ENCODE results near the gene RNF13. TPM values are rescaled to one million over a fixed set of nuclear protein-coding genes. Genes with fewer than 3 reads are reported as not detected.

The RNF13 gene
- total RNA-seq, 2 experiments from 2014 or later = 39.1 to 44.1 TPM

GRCh38 chr3:149894205-149894604, 81.2 kb downstream of the RNF13 start:
- H3K4me3 Mint-ChIP-seq = no peak overlapping the region
- H3K4me1 ChIP-seq (ENCODE audit: insufficient read depth, low read length) = no peaks in the 10 kb centered on the region
- ATAC-seq (ENCODE audit: poor library complexity) (no peak), DNase-seq (no peak)
- TF ChIP-seq CTCF (IDR thresholded peaks at IDR 0.05) = no peak
- peaks cover 16% of the 10 kb centered on the region for H3K4me1 Mint-ChIP-seq (ENCODE audit: low read depth)
- ChIA-PET CTCF (no interaction called here), POLR2A (no interaction called here)
- H3K36me3 ChIP-seq (ENCODE audit: insufficient read depth, low read length) = peaks cover 20% of the 10 kb centered on the region
- H3K4me3 ChIP-seq (ENCODE audit: low read length) = no peak overlapping the region
- no peaks in the 10 kb centered on the region for H3K27me3 Mint-ChIP-seq
- no peak overlapping the region for H3K27ac ChIP-seq (ENCODE audit: low read depth in 1 of 2, low read length in 2 of 2)
- H3K9me3 Mint-ChIP-seq = no peaks in the 10 kb centered on the region
- H3K27me3 ChIP-seq (ENCODE audit: control insufficient read depth in 1 of 2, insufficient read depth in 2 of 2, low read length in 2 of 2) = no peaks in the 10 kb centered on the region
- no peaks in the 10 kb centered on the region for H3K9me3 ChIP-seq (ENCODE audit: control insufficient read depth in 1 of 2, insufficient read depth in 1 of 2, low read length in 2 of 2)
- H3K36me3 Mint-ChIP-seq (ENCODE audit: low read depth) = peaks cover 62% of the 10 kb centered on the region
- intact Hi-C loops (cut with DNase I, micrococcal nuclease) = no loop called here
- no peak overlapping the region for H3K27ac Mint-ChIP-seq

DNA sequence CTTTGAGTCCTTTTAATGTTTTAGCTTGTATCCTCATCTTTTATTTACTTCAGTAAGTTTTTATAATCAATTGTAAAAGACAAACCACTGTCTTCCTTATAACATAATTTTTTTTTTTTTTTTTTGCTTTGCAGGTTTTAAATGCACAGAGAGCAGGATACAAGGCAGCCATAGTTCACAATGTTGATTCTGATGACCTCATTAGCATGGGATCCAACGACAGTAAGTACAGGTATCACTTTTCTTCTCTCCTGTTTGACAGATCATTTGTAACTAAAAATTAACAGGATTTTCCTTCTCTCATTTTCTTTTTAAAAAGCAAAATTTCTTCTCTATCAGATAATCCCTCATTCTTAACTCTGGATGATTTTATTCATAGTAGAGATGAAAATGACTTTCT, 82.3 kb downstream of the RNF13 start:
- no peaks in the 10 kb centered on the region for H3K9me3 ChIP-seq (ENCODE audit: control insufficient read depth in 1 of 2, insufficient read depth in 1 of 2, low read length in 2 of 2)
- intact Hi-C loops (cut with DNase I, micrococcal nuclease) = no loop called here
- TF ChIP-seq CTCF (IDR thresholded peaks at IDR 0.05) = no peak
- H3K4me1 Mint-ChIP-seq (ENCODE audit: low read depth) = peaks cover 14% of the 10 kb centered on the region
- peaks cover 20% of the 10 kb centered on the region for H3K36me3 ChIP-seq (ENCODE audit: insufficient read depth, low read length)
- no peaks in the 10 kb centered on the region for H3K9me3 Mint-ChIP-seq
- ATAC-seq (ENCODE audit: poor library complexity) (no peak), DNase-seq (no peak)
- ChIA-PET POLR2A (no interaction called here), CTCF (interaction anchor here (1.5 kb wide), 1 partner anchor 9 kb away, joined by 4 read pairs; no protein-coding TSS in a partner anchor)
- no peak overlapping the region for H3K27ac Mint-ChIP-seq
- H3K36me3 Mint-ChIP-seq (ENCODE audit: low read depth) = peaks cover 62% of the 10 kb centered on the region
- no peaks in the 10 kb centered on the region for H3K27me3 ChIP-seq (ENCODE audit: control insufficient read depth in 1 of 2, insufficient read depth in 2 of 2, low read length in 2 of 2)
- H3K4me1 ChIP-seq (ENCODE audit: insufficient read depth, low read length) = no peaks in the 10 kb centered on the region
- no peak overlapping the region for H3K4me3 ChIP-seq (ENCODE audit: low read length)
- no peaks in the 10 kb centered on the region for H3K27me3 Mint-ChIP-seq
- H3K4me3 Mint-ChIP-seq = no peak overlapping the region
- no peak overlapping the region for H3K27ac ChIP-seq (ENCODE audit: low read depth in 1 of 2, low read length in 2 of 2)

DNA sequence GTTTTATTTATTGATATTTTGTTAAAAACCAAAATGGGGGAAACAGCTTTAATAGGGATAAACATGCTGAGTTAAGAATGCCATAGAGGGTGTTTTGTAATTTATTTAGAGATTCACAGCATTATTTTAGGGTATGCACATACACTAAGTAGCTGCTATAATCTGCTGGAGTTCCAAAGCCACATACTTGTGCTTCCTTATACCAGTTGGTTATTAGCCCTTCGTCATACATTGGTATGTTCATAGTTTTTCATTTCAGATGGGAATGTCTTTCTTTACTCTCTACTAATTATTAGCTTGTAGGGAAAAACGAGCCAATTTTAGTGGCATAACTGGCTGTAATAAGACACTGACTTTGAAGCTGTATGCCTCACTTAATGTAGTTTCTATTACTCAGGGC, 82.8 kb downstream of the RNF13 start:
- Histone ChIP-seq H3K9me3 (ENCODE audit: control insufficient read depth in 1 of 2, insufficient read depth in 1 of 2, low read length in 2 of 2) (no peaks in the 10 kb centered on the region), H3K27me3 (ENCODE audit: control insufficient read depth in 1 of 2, insufficient read depth in 2 of 2, low read length in 2 of 2) (no peaks in the 10 kb centered on the region), H3K4me1 (ENCODE audit: insufficient read depth, low read length) (no peaks in the 10 kb centered on the region), H3K27ac (ENCODE audit: low read depth in 1 of 2, low read length in 2 of 2) (no peak overlapping the region), H3K4me3 (ENCODE audit: low read length) (no peak overlapping the region), H3K36me3 (ENCODE audit: insufficient read depth, low read length) (peaks cover 20% of the 10 kb centered on the region)
- intact Hi-C loops (cut with DNase I, micrococcal nuclease) = no loop called here
- ChIA-PET POLR2A (no interaction called here), CTCF (interaction anchor here (1.5 kb wide), 1 partner anchor 9 kb away, joined by 4 read pairs; no protein-coding TSS in a partner anchor)
- H3K9me3 Mint-ChIP-seq = no peaks in the 10 kb centered on the region
- H3K27ac Mint-ChIP-seq = no peak overlapping the region
- no peak for DNase-seq
- no peak for ATAC-seq (ENCODE audit: poor library complexity)
- H3K36me3 Mint-ChIP-seq (ENCODE audit: low read depth) = peaks cover 57% of the 10 kb centered on the region
- no peak overlapping the region for H3K4me3 Mint-ChIP-seq
- H3K4me1 Mint-ChIP-seq (ENCODE audit: low read depth) = peaks cover 10% of the 10 kb centered on the region
- TF ChIP-seq CTCF (IDR thresholded peaks at IDR 0.05) = no peak
- no peaks in the 10 kb centered on the region for H3K27me3 Mint-ChIP-seq

Measured in CD4-positive, alpha-beta T cell (primary cell).